Activated naive CD4-positive, alpha-beta T cell treated with anti-CD3 and anti-CD28 coated beads, Interleukin-2, amount 50 U/mL, for 72 hours (primary cell): ENCODE data around the gene ASAP2. TPM values are rescaled to one million over a fixed set of nuclear protein-coding genes. Genes with fewer than 3 reads are reported as not detected.
"Not testable (repeated sequence)": the region's sequence is repeated elsewhere in the genome, so short reads cannot be mapped to it uniquely, and the experiment has no call there.

Source experiments
- ATAC-seq, 2 donors: fragments of 150-1000 bp; cut with Tn5 transposase; 2 replicates each; pipeline ENCODE4 v1.10.0; 2021; ENCODE audit warnings: mild to moderate bottlenecking in 2 of 2, moderate library complexity in 2 of 2
- DNase-seq, 2 donors: peaks; one replicate each; pipeline ENCODE4 v3.0.0; 2021 to 2022; ENCODE audit warnings: low spot score in 2 of 2
- H3K27ac Mint-ChIP-seq, 2 donors: one replicate each; pipeline ENCODE4 v1.8.0; 2022; ENCODE audit warnings: mild to moderate bottlenecking in 2 of 2, mixed read lengths in 2 of 2
- H3K36me3 Mint-ChIP-seq, 2 donors: one replicate each; pipeline ENCODE4 v1.8.0; 2022; ENCODE audit warnings: mixed read lengths in 2 of 2
- H3K9me3 Mint-ChIP-seq, 2 donors: one replicate each; pipeline ENCODE4 v1.8.0; 2022; ENCODE audit warnings: mixed read lengths in 2 of 2
- total RNA-seq, 2 donors: library from RNA; stranded (reverse); gene quantifications; one replicate each; pipeline ENCODE4 v1.2.3, GENCODE V29; 2022

Gene ASAP2
- total RNA-seq, 2 donors from 2014 or later = 0.09 to 1.0 TPM

DNA sequence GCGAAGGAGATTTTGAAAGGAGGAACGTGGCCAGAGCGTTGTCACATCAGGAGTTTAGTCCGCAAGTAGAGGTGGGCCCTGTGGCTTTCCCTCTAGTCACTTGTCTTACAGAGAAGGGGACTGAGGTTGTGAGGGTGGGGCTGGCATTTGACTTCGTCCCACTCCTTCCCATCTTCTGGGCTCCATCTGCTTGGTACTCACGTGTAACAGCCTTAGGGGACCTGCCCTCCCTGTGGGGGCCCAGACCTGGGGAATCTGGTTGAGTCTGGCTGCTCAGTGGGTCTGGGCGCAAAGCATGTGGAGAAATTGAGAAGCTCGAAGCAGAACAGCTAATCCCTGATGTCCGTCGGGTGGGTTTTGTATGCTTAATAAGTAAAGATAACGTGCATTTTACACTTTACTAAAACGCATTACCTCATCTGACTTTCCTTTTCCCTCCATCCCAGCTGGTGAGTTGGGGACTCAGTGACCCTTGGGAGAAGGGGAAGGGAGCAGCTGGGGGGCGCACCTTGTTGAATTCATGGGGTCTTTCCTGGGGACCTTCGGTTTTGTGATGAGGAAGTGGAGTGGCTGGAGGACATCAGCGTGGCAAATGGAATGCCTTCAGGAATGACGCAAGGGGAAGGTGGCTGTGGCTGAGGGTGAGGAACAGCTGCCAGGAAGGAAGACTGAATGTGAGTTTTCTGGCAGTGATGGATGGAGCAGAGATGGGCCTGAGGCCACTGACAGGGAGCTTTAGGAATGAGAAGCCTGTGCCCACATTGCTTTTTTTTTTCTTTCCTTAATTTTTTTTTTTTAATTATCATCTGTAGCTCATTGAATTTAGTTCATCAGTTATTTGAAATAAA is 44.8 kb downstream of the ASAP2 start:
- no peak for ATAC-seq
- peak overlapping the region in 1 of 2 donors; percentile 89 for H3K27ac Mint-ChIP-seq
- H3K9me3 Mint-ChIP-seq = no peaks in the 10 kb centered on the region
- no peak for DNase-seq
- no peaks in the 10 kb centered on the region for H3K36me3 Mint-ChIP-seq

DNA sequence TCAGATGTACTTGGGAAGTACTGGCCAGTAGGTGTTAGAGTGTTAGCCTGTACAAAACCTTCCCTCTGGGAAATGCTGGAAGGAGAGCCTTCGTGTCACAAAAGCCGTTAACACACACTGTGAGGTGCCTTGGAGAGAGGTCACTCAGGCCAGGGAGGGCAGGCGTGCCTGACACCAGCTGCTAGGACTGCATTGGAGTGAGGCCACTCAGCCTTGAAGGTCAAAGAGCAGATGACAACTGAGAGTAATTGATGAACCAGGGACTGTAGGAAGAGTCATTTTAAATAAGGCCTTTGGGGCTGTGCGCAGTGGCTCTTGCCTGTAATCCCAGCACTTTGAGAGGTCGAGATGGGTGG is 45.4 kb downstream of the ASAP2 start:
- ATAC-seq (no peak), DNase-seq (no peak)
- no peak overlapping the region for H3K27ac Mint-ChIP-seq
- no peaks in the 10 kb centered on the region for H3K9me3 Mint-ChIP-seq
- no peaks in the 10 kb centered on the region for H3K36me3 Mint-ChIP-seq

DNA sequence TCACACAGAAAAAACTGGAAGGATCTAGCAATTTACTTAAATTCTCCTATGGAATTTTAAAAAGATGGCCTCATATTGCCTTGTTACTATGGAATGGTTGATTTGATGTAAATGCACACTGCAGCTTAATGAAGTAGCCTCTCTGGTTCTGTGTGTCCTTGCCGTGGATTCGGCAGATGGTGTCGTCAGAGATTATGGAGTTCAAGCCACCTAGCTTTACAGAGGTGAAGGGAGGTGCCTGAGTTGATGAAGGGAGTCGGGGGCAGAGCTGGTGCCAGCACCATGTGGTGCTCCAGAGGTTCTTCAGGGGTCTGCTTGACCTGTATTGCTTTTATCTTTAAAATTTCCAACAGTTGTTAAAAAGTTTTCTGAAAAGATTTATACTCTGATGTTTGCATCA is 48.8 kb downstream of the ASAP2 start:
- Mint-ChIP-seq H3K9me3 (no peaks in the 10 kb centered on the region), H3K27ac (no peak overlapping the region), H3K36me3 (no peaks in the 10 kb centered on the region)
- ATAC-seq = no peak
- DNase-seq = no peak

DNA sequence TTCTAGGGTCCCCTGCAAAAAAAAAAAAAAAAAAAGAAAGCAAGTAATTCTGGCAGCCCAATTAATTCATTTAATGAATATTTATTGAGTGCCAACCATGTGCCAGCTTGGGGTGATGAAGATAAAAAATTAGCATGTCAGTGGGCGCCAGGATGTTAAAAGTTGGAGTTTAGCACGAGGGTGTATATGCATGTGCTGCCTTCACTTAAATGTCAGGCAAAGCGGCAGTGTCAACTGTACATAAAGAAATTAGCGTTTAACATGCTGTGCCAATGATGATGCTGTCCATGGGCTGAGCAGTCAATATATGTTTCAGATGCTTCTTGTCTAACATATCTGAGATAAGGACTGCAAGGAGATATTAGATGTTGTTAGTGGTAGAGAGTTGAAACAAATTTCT is 49.5 kb downstream of the ASAP2 start:
- Mint-ChIP-seq H3K9me3 (no peaks in the 10 kb centered on the region), H3K27ac (no peak overlapping the region), H3K36me3 (no peaks in the 10 kb centered on the region)
- DNase-seq = no peak
- no peak for ATAC-seq

DNA sequence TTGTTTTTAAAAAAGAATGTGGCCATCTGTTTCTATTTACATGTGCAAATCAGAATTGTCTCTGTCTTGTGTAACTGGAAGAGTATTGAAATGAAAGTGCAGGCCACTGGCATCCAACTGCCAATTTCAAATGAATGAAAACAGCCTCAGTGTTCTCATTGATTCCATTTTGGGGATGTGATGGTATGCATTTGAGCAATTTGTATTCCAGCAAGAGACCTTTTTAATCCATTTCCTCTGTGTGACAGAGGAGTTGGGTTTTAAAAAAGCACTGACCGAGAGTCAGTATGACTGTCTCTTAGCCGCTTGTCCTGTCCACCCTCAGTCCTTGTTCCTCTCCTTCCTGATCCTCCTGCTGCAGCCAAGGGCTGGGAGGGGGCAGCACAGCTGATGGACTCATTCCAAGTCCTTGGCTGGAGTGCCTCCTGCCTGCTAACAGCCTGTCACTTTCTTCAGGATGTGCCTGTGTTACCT is 50.0 kb downstream of the ASAP2 start:
- no peak overlapping the region for H3K27ac Mint-ChIP-seq

DNA sequence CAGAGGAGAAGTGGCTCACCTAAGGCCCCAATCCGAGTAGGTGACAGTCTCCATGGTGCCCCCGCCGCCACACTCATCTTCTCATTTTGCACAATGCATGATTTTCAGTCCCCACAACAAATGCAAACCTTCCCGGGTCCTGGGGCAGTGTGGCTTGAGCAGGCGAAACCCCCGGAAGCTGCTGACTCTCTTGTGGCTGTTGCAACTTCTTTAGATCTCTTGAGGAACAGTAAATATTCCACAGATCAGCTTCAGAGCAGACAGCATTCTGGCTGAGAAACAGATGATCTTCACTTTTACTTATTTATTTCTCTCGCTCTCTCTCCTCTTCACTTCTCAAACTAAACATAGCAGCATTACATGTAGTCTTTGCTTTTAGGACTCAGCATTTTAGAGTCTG is 51.9 kb downstream of the ASAP2 start:
- H3K27ac Mint-ChIP-seq = no peak overlapping the region
- ATAC-seq = no peak
- H3K9me3 Mint-ChIP-seq = no peaks in the 10 kb centered on the region
- DNase-seq = no peak
- no peaks in the 10 kb centered on the region for H3K36me3 Mint-ChIP-seq

More for the DNA sequence above, 50.0 kb downstream of the ASAP2 start:
- H3K36me3 Mint-ChIP-seq = no peaks in the 10 kb centered on the region
- ATAC-seq (no peak), DNase-seq (no peak)
- no peaks in the 10 kb centered on the region for H3K9me3 Mint-ChIP-seq

DNA sequence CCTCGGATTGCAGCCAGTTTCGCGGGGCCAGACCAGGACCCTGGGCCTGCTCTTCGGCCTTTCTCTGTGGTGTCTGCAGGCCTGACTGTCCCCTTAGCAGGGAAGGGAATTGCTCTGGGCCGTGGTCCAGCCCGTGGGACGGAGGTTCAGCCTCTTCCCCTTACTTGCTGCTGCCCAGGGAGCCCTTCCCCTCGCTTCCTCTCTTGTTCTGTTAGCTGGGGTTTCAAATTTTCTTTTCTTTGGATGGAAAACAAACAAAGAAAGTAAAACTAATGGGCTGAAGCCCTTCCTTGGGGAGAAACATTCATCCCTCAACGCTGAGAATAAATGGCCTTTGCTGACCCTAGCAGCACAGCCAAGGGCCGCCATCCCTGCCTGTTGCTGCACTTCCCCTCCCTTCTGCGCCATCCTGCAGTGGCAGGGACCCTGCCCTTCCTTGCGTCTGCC is 52.4 kb downstream of the ASAP2 start:
- Mint-ChIP-seq H3K27ac (no peak overlapping the region), H3K36me3 (no peaks in the 10 kb centered on the region), H3K9me3 (no peaks in the 10 kb centered on the region)
- DNase-seq (no peak), ATAC-seq (no peak)

DNA sequence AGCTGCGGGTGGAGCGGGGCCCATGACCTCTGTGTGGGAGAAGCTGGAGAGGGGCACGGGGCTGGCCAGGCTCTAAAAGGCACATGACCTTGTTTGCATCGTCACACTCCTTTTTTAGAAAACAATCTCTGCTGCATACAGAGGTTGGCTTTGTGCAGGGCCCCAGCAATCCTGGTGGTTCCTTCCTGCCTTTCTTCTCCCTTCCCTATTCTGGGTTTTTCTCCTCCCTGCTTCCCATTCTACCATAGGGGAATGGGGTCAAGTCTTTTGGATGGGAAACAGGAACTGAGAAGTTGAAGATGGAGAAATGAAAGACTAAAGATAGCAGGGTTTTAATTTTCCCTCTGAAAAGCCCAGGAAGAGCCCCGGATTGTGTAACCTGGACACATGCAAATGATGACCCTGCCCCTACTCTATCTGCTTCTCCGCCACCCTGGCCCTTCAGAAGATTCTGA is 53.9 kb downstream of the ASAP2 start:
- Mint-ChIP-seq H3K27ac (no peak overlapping the region), H3K36me3 (no peaks in the 10 kb centered on the region), H3K9me3 (no peaks in the 10 kb centered on the region)
- no peak for ATAC-seq
- DNase-seq = no peak

DNA sequence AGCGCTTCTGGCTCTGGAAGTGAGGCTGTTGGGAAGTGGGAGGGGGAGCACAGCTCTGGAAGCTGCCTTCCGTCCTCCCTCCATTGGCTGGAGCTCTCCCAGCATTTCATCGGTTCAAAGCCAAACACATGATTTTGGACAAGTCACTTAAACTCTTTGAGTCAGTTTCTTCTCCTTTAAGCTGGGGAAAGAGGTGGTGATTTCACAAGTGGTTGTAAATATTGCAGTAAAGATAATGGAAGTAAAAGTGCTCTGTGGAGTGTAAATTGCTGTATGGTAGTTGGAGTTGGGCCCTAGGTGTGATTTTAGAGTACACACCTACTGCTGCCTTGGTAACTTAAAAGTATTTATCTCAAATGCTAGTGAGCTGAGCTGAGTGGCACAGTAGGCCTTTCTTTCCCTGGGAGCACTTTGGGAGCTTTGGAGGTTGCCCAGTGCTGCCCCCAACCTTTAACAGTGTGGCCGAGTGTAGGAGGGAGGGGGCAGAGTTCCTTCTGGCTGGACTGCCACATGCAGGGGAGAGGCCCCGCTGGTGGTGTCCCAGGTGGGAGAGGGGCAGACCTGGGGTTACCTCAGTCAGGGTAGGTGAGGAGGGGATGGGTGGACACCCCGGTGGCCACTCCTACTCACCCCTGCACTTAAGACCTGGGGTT is 54.7 kb downstream of the ASAP2 start:
- Mint-ChIP-seq H3K9me3 (no peaks in the 10 kb centered on the region), H3K27ac (no peak overlapping the region), H3K36me3 (no peaks in the 10 kb centered on the region)
- no peak for ATAC-seq
- DNase-seq = no peak

DNA sequence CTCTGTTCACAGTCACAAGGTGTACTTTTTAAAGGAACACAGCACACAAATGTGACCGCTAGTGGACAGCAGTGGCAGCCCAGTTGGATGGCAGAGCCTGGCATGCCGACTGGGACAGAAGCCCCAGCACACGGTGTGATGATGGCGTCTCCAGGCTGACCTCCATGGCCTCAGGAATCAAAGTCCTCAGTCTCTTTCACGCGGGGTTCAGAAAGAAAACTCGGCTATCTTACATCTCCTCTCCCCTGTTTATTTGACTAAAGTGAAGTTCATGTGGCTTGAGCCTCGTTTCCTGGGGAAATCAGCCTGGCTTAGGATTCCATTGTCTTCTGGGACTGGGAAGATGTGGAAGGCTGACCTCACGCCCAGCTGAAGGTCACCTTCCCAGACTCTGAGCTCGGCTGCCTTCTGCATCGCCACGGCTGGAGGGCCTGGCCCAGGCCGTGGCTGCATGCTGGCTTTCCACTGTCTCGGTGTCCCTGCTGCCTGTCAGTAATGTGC is 56.1 kb downstream of the ASAP2 start:
- H3K36me3 Mint-ChIP-seq = no peaks in the 10 kb centered on the region
- DNase-seq = no peak
- H3K27ac Mint-ChIP-seq = no peak overlapping the region
- H3K9me3 Mint-ChIP-seq = no peaks in the 10 kb centered on the region
- no peak for ATAC-seq

DNA sequence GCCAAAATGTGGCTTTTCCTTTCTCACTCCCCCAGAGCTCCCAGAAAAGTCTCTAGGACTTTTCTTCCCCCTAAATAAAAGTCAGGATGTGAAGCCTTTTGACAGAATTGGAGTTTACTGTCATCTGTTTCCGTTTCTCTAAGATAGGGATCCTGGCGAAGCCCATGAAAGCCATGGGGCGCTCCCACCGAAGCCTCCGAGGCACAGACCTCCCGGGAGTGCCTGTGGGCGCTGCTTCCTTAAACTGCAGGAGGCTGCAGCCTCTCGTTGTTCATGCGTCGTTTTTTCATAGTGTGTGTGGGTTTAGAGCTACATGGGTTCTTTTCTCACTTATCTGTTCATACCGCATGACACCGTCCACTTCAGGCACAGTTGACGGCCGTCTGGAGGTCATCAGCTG is 56.8 kb downstream of the ASAP2 start:
- no peaks in the 10 kb centered on the region for H3K36me3 Mint-ChIP-seq
- no peak overlapping the region for H3K27ac Mint-ChIP-seq
- no peaks in the 10 kb centered on the region for H3K9me3 Mint-ChIP-seq
- no peak for ATAC-seq
- no peak for DNase-seq

DNA sequence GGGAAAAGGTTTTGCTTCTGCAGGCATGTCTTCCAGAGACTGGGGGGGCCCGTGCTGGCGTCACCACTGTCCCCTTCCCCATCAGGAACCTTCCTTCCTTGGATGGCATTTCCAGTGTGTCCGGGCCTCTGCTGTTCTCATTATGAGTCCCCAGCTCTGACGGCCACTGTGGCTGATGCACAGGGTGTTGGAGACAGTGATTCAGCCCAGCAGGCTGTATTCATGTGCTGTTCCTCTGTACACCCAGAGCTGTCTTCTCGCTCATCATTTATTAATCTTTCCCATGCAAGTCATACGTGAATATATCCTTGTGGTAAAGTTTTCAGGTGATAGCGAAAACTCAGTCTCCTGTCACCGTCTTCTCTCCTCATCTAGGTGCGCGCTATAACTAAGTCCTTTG is 57.7 kb downstream of the ASAP2 start:
- no peak for ATAC-seq
- Mint-ChIP-seq H3K9me3 (no peaks in the 10 kb centered on the region), H3K27ac (no peak overlapping the region), H3K36me3 (no peaks in the 10 kb centered on the region)
- DNase-seq = no peak

DNA sequence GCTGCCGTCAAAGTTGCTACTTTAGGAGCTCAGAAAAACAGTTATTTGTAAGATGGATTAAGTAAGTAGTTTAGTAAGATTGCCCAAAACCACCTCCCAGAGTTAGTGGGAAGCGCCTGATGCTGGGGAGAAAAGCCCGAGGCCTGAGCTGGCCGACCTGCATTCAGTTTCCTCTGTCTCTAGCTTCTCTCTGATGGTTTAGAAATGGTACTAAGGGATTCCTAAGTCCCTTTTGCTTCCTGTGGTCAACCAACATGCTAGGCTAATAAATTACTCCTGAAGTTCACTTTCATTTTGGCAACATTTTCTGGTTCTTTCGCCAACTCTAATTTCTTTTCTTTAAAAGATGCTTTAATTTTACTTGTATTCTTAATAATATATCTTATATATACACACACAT is 60.1 kb downstream of the ASAP2 start:
- no peak for ATAC-seq
- Mint-ChIP-seq H3K36me3 (no peaks in the 10 kb centered on the region), H3K9me3 (no peaks in the 10 kb centered on the region), H3K27ac (no peak overlapping the region)
- no peak for DNase-seq

DNA sequence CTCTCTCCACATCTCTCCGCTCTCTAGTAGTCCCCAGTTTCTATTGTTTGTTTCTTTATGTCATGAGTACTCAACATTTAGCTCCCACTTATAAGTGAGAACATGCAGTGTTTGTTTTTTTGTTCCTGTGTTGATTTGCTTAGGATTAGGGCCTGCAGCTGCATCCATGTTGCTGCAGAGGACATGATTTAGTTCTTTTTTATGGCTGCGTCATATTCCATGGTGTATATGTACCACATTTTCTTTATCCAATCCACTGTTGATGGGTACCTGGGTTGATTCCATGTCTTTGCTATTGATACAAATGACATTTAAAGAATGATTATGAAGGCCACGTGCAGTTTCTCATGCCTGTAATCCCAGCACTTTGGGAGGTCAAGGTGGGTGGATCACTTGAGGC is 60.7 kb downstream of the ASAP2 start:
- H3K9me3 Mint-ChIP-seq, ATAC-seq, H3K27ac Mint-ChIP-seq, H3K36me3 Mint-ChIP-seq, DNase-seq: not testable (repeated sequence)

DNA sequence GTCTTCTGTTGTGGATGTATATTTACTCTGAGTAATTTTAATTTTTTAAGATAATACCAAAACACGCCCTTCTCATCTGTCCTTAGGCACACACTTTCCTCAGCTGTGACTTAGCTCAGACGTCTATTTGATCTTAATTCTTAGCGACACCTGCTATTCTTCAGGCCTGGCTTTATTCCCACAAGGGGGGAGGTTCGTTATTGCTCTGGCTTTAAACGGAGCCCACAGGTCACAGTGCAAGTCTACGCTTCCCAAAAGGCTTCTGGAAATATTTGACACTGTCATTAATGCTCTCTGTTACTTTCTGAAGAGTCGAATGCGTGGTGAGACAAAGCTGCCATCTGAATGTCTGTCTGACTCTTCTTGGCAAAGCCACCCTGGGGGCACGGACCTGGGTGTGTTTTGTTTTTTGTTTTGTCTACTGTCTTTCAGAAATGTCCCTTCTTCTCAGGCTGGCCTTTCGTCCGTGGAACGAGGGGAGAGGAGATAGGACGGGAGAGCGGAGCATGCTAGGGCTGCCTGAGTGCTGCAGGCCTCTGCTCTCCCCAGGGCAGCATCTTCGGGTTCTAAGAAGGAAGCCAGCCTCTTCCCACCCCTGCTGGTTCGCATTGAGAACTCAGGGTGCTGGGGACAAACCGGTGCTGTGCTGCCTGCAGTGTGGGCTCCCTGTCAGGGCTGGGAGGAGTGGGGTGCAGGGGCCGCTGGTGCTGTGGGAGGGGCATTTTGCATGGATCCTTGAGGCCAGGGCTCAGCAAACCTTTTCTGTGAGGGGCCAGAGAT is 61.9 kb downstream of the ASAP2 start:
- ATAC-seq (no peak), DNase-seq (no peak)
- peaks cover 0 to 5% of the 10 kb centered on the region in 2 donors for H3K9me3 Mint-ChIP-seq
- no peak overlapping the region for H3K27ac Mint-ChIP-seq
- H3K36me3 Mint-ChIP-seq = no peaks in the 10 kb centered on the region

DNA sequence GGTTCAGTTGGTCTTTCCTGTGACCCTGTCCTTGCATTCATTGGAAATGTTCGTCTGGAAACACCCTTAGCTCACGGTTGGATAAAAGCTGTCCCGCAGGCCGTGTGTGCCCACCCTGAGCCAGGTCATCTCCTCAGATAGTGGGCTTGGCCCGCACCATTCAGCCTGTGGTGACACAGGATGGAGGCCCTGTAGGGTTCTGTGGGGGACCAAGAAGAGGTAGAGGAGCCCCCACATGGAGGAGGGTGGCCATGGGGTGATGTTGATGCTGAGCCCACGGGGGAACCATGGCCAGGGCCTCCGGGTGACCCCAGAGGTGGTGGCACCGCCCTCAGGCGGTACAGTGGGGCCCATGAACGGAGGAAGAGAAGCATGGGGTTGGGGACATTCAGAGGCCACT is 62.7 kb downstream of the ASAP2 start:
- Mint-ChIP-seq H3K36me3 (no peaks in the 10 kb centered on the region), H3K27ac (peak overlapping the region in 1 of 2 donors; percentile 15), H3K9me3 (peaks cover 0 to 6% of the 10 kb centered on the region in 2 donors)
- ATAC-seq (no peak), DNase-seq (no peak)
